HG02970 (cell line): ENCODE data around the gene BMP6.

ENCODE experiments used
- ATAC-seq: cut with Tn5 transposase; IDR thresholded peaks from one replicate; pipeline ENCODE4 v1.9.1; 2021; ENCODE audit warnings: mild to moderate bottlenecking, moderate library complexity, moderate number of reproducible peaks; ENCODE audit not compliant: unreplicated experiment, low FRiP score

The BMP6 gene

DNA sequence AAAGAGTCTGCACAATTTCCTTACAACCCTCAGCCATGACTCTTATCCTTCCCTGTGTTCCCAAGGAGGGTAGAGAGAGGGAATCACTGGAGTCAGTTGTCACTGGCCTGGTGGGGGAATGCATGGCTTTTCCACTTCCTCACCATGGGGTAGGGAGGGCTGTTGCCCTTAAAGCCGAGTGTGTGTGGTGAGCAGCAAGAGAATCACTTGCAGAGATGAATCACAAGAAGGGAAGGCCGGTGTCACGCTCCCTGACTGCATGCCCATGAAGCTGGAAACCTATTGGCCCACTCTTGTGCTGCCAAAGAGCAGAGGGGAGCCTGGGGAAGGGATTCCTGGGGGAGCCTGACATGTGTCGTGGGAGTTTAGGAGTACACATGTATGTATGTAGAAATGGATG lies 18.1 kb upstream of the BMP6 start:
- no peak for ATAC-seq

DNA sequence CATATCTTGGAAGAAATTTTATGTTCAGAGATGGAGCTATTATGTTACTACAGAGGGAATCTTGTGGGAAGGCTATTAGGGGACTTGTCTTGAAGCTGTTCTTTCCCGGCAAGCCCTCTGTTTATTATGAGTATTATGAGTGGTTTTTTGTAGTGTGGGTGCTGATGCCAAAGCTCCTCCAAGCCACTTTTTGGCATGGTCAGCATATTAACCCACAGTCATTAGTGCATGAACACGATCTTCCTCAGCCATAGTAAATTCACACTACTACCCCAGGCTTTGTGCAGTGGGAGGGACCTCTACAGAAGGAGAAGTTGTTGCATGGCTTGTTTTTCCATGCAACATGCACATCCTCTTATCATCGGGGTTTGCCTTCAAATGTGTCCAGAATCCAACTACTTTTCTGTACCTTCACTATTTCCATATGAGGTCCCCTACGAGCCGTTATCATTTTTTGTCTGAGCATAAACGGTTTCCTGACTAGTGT lies 6.5 kb upstream of the BMP6 start:
- ATAC-seq, result no peak

DNA sequence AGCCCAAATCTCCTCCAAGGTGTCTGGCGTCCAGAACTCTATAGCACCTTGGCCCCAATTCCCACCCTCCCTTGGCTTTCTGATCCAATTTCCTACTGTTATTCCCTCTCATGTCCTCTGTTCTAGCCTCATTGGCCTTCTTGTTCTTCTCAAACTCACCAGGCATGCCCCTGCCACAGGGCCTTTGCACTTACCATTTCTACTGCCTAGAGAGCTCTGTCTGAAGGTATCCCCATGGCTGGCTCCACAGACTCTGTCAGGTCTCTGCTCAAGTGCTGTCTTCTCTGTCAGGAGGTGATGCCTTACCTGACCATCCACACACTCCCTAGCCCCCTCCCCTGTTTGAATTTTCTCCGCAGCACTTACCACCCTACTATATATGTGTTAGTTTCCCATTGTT lies 5.6 kb upstream of the BMP6 start:
- no peak for ATAC-seq

DNA sequence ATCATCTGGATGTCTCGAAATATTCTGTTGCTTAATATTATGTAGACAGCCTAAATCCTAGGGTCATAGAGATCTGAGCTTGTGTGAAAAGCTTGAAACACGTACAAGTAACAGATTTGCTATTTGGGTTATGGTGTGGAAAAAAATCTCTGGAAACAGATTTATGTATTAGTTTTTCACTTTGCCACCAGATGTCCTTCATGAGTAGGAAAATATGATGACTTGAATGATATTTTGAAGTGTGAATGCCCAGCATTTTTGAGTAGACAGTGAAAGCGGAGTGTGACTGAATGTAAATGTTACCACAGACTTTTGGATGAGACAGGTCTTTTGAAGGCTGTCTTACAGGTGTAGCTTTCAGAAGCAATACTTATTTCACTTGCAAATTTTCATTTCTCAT lies 4.2 kb upstream of the BMP6 start:
- ATAC-seq, result no peak

DNA sequence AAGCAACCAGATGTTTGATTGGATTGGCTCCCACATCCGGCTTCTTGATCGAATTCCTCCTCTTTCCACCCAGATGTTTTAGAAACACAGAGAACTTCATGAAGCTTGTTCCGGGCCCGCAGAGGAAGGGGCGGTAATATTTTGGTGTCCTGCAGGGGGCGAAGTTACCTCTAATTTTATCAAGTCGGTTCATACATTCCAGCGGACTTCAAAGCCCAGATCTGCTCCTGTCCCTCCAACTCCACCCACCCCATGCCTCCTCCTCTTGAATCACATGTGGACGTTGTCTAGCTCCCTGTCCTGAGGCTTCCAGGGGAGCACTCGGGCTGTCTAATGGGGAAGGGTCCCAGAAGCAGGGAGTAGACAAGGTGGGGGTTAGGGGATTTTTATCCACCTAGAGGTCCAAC lies 2.9 kb upstream of the BMP6 start:
- peak; percentile 43 for ATAC-seq

DNA sequence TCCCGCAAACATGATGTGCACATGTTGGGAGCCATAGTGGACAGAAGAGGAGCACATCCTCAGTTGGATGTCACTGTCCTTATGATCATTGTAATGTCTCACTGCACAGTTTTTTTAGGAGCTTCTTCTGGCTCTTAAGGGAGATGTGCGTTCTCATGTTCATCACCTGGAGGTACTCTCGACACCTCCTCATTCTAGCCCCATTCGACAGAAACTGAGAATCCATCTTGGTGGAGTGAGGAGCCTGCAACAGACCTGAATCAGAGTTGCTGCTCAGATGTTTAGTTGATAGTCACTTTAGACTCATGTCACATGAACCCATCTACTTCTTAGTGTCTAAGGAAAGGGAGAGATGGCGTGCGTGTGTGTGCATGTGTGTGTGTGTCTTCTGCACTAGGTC lies 2.3 kb upstream of the BMP6 start:
- ATAC-seq, result no peak

DNA sequence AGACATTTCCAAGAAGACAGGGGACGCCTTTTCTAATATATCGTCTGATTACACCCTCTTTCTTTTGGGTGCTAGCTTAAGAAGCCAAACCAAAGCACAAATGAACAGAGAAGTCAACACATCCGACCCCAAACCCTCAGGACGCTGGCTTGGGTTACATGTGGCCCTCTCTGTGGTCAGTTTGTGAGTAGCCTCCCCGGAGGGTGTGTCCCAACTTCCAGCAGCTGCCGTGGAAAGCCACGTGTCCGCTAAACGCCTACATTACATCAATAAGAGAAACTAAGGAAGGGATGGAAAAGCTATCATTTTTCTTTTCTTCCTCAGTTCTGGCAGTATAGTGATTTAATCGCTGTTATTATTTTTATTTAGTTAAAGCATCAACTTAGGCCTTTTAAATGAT lies 487 bp upstream of the BMP6 start:
- ATAC-seq, result no peak

DNA sequence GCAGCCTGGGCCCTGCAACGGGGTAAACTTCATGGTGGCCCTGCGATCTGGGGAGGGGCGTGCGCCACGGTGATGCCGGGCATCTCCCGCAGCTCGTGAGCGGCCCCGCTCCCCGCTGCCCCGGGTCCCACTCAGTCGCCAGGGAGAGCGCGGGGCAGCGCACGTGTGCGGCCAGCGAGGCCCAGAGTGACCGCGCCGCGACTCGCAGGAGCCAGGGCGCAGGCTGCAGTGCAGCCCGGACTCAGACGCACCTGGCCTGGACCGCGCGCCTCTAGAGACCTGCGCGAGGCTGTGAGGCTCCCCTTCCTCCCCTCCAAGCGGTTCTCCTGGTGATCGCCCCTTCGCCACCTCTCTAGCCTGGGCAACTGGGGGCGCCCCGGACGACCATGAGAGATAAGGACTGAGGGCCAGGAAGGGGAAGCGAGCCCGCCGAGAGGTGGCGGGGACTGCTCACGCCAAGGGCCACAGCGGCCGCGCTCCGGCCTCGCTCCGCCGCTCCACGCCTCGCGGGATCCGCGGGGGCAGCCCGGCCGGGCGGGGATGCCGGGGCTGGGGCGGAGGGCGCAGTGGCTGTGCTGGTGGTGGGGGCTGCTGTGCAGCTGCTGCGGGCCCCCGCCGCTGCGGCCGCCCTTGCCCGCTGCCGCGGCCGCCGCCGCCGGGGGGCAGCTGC lies 652 bp downstream of the BMP6 start:
- no peak for ATAC-seq

DNA sequence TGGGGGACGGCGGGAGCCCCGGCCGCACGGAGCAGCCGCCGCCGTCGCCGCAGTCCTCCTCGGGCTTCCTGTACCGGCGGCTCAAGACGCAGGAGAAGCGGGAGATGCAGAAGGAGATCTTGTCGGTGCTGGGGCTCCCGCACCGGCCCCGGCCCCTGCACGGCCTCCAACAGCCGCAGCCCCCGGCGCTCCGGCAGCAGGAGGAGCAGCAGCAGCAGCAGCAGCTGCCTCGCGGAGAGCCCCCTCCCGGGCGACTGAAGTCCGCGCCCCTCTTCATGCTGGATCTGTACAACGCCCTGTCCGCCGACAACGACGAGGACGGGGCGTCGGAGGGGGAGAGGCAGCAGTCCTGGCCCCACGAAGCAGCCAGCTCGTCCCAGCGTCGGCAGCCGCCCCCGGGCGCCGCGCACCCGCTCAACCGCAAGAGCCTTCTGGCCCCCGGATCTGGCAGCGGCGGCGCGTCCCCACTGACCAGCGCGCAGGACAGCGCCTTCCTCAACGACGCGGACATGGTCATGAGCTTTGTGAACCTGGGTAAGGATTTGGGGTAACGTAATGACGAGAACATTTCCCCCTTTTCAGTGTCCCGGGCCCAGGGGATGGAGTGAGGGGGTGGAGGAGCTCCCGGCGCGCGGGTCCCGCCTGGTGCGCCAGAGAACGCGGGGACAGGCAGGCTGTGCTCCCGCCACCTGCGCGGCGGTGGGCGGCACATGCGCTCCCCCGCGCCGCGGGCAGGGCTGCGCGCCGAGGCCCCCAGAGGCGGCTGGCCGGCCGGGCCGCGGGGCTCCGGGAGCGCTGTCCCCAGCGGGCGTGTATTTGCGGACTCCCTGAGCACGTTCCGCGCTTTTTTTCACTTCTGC lies 1.4 kb downstream of the BMP6 start:
- no peak for ATAC-seq

DNA sequence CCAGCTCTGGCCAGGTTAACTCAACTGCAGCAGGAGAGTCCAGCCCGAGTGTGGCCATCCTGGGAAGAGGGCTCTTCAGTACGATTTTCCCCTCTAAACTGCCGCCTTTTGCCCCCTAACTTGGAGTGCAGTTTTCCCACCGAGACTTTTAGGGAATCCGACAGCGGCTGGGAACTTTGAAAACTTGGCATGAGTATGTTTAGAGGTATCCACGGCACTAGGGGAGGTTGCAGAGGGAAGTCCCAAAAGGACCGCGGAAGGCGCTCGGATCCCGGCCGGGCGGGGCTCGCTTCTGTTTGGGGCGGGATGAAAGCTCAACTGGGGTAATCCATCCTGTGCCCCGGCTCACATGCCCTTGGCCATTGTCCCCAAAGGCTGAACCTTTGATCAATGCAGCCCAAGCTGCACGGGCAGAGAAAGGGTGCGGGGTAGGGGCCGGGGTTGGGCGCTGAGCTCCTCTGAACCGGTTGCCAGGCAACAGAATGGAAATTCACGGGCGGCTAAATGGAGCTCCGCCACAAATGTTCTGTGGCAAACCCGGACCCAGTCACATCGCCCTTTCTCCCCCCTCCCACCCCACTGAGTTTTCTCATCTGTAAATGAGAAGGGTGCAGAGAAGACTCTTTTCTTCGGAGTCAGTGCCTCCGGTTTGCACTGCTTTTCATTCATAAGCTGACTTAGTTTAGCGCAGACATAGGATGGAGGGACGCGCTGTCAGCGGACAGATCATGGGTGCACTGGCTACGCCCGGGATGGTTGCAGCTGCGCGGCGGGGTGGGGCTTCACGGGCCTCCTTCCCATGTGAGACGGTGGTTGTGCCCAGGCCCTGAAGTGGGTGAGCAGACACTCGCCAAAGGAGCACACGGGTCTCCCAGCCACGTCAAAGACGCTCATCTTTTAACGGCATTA lies 2.3 kb downstream of the BMP6 start:
- ATAC-seq, result no peak

DNA sequence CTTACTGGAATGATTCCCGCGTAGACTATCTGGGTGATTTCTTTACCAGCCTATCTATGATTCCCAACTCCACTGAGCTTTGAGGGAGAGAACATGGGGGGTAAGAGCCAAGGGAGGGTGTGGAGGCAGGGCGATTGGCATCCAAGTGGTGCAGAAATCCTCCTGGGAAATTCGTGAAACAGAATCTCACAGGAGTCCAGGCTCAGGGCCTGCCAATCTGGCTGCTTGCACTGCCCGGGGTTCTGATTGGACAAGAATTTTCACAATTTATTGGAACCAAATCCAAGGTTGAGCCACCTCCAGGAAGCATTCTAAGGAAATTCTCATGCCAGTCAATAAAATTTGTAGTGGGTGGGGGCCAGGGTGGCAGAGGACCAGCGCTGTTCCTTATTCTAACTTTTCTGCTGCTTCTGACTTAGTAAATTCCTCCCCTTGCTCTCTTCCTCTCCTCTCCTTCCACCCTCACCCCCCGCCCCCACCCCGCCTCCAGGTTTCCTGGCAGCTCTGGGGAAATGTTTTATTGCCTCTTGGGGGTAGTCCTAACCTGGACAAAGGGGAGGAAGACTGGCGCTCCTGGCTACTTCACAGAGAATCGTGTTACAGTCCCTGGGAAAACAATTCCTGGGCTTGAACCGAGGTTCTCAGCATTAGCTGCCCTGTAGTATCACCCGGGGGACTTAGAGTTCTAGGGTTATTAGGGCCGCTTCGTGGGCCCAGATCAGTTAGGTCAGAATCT lies 3.1 kb downstream of the BMP6 start:
- ATAC-seq, result no peak

DNA sequence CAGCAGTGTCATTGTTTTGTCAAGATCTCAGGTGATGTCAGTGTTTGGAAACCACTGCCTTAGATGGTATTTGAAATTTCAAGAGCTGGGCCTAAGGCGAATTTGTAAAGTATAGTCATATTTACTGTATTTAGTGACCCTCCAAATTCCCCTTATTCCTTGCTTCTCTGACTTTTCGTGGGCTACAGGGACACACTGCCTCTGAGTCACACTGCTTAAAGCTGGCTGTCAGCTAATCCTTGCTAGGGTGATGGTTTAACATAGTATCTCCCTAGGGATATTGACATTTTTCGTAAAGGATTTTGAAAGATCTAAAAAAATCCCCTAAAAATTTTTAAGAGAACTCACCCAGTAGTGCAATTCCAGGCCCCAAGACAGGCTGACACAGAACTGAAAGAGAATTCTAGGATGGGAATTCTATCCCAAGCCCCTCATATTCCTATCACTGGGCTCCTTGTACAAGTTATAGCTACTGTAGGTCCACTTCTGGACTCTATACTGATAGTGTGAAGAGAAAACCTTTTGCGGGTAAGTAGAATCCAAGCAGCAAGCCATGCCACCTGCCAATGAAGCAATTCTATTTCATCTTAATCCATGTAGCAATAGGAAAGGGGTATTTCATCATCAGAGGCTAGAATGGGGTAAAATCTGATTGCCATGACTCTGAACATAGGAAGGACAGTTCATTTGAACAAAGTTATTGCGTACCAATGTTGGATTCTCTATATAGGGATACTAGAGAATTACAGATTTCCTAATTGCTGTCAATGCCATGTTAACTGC lies 4.3 kb downstream of the BMP6 start:
- ATAC-seq, result no peak

DNA sequence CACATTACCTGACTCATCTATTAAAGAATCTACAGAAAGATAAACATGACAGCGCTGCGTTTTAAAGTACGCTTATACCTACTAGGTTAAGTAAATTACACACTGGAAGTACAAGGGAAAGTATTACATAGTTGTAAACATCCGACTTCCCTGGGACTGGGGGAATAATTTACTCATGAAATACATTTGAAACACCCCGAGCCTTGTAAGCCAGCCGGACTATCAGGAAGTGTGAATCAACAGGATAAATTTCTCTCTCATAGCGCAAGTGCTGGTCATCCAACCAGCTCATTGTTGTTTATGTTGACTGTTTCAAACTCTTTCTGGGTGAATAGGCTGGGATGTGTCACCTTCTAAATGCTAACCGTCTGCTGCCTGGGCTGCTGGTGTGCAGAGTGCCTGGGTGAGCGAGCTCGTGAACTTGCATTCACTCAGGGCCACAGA lies 4.9 kb downstream of the BMP6 start:
- ATAC-seq, result no peak

DNA sequence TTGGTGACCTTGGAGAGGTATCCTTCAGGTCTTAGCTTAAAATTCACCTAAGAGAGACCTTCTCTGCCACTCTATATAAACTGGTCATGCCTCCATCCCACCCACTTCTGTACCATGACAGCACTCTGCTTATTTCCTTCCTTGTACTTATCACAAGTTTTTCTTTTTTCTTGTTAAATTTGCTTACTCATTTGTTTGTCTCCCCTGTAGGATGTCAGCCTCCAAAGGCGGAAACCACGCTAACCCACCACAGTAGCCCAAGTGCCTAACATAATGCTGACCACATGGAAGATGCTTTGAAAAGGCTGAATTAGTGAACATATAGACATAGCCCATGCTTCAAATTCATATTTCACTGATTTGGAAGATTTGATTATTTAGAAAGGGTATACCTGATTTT lies 5.4 kb downstream of the BMP6 start:
- no peak for ATAC-seq

DNA sequence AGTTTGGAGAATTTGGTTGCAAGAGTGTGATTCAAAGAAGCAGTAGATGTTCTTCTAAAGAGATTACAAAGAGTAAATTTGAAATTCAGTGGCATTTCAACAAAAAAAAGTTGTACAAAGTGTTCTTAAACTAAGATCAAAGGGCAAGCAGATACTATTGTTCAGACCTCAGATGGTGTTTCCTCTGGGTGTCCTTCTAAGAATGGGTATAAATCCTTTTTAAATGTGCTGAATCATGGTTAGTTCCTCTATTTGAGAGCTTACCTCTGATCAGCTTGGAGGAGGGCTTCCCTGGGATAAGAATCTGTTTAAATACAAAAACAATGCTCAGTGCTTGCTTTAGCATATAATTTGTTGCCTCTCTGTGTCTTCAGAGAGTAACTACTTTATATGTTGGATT lies 6.3 kb downstream of the BMP6 start:
- ATAC-seq, result no peak

DNA sequence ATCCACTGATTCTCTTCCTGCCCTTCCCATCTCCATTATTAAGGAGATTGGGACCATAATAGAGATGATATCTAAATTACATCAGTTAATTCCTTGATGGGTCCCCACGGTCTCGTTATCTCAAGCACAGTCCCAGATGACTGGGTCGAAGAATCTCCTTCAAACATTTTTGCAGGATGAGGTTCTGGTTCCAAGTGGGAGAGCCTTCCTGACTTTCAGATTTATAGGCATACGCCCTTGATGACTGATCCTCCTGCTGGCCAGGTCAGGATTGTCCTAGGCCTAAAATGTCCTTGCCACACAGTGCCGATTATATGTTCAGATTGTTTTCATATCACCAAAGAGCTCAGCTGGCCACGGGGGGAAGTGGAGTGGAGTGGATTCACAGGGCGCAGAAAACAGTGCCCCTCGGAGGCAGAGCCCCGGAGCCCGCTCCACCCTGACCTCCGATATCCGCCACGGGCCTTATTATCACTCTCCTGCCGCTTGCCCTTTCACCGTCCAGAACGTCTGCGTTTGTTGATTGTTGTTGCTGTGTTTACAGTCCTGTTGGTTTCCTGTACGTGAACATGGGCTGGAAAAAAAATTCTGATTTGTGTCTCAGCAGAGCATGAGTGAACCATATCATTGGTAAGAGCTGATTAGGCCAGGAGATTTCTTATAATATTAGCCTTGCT lies 8.9 kb downstream of the BMP6 start:
- no peak for ATAC-seq

DNA sequence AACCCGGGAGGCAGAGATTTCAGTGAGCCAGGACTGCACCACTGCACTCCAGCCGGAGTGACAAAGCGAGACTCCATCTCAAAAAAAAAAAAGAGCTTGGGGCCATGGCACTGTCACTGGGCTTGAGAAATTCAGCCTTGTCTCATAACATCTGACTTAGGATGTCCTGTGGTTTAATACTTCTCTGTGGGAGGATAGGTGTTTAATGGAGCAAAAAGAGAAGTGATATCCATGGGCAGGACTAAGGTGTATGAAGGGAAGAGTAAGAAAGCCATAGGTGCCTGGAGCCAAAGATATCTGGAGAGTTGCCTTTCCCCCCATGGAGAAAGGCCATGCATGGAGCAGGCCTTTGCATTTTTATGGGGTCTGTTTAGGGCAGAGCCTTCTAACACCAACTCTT lies 11.2 kb downstream of the BMP6 start:
- no peak for ATAC-seq

DNA sequence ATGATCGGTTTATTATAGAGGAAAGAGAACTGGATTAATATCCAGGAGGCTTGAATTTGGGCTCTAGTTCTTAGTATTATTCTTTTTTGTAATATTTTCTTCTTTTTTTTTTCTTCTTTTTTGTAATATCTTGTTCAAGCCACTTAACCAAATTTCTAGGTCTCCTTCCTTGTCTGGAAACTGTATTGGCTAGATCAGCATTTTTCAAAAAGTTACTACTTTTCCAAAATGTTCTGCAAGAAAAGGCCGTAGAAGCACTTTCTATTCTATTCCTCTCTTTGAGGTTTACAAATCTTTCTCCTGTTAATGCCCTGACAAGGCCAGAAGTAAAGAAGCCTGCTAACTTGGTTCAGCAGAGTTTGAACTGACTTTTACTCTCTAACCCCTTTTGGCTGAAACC lies 12.0 kb downstream of the BMP6 start:
- no peak for ATAC-seq

DNA sequence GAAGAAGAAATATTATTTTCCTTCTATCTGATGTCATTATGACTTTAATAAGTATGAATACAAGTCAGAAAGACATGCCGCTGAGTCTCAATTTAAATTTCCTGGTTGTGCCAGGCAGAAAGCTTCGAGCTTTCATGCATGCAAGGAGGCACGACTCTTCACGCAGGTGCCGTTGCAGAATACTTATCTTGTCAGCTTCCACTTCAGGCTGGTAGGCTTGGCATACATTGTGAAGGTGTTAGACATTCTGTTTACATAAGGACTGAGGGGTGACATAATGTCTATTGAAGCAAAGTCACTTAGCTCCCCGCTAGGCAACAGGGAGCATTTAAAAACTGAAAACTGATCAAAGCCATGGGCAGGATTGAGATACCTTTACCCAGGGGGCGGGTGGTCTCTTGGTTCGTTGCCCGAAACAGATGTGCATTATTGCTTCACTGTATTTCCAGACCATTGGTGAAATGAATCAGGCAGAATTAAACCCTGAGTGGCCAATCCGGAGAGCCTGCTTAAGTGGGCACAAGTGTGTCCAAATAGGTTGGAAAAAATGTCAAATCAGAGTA lies 16.4 kb downstream of the BMP6 start:
- no peak for ATAC-seq
